Measurements from ENCODE around the gene SNAP25.

The SNAP25 gene

DNA sequence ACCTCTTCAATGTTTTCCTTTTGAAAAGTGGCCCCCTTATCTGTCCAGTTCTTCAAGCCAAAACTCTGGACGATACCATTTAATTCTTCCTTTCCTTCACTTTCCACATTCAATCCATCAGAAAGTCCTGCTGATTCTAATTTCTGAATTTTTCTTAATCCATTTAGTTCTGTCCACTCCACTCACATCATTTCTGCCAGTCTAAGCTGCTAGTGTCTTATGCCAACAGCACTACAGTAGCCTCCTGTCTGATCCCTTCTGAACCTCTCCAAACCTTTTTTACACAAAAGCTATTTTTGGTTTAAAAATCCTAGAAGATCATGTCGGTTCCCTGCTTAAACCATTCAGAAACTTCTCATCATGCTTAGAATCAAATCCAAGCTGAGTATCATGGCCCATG is 24.5 kb upstream of the SNAP25 start:
- Mint-ChIP-seq H3K9me3 (peaks cover 4% of the 10 kb centered on the region), H3K27ac (no peak overlapping the region), H3K4me3 (no peak overlapping the region), H3K36me3 (ENCODE audit: low read depth) (no peaks in the 10 kb centered on the region), H3K27me3 (ENCODE audit: low read depth) (no peaks in the 10 kb centered on the region), H3K4me1 (peaks cover 12% of the 10 kb centered on the region)
- TF ChIP-seq CTCF (IDR thresholded peaks at IDR 0.05; ENCODE audit: unreplicated experiment in 3 of 3) = no peak

DNA sequence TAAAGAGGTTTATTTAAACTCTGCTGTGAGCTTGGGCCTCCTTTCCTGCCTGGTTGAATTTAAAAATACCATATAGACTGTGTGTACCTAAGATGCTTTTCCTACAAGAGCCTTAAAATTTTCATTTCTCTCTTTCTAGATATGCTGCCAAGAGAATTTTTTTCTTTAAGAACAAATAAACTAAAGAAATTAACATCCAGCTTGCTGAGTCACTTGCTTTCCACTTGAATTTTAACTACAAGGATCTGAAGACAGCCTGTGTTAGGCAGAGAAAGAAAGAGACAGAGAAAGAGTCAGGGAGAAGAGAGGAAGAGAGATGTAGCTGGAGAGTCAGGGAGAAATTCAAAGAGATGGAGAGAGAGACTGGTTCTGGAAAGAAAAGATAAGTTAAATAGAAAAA is 18.3 kb upstream of the SNAP25 start:
- Mint-ChIP-seq H3K36me3 (ENCODE audit: low read depth) (no peaks in the 10 kb centered on the region), H3K4me3 (no peak overlapping the region), H3K27ac (no peak overlapping the region), H3K27me3 (ENCODE audit: low read depth) (peaks cover under 1% of the 10 kb centered on the region), H3K4me1 (no peaks in the 10 kb centered on the region), H3K9me3 (no peaks in the 10 kb centered on the region)
- no peak for TF ChIP-seq CTCF (IDR thresholded peaks at IDR 0.05; ENCODE audit: unreplicated experiment in 3 of 3)

DNA sequence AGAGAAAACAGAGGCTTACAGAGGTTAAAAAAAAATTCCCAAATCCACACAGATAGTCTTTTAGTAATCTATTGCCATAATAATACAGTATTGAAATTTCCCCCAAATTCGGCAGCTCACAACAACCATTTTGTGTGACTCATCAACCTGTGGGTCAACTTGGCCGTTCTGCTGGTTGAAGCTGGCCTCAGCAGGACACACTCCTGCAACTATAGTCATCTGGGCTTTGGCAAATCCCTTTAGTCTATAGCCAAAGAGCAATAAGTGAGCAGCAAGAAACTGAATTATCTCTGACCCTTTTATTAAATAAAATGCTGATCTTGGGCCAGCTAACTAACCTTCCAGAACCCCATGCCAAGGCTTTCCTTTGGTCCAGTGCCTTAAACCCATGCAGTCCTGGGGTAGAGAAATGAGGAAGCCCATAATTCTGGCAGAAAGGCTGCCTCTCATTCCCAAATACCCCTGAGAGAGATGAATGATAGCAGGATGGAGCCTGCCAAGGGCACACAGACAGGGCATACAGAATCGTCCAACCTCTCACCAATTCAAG is 17.2 kb upstream of the SNAP25 start:
- Mint-ChIP-seq H3K9me3 (no peaks in the 10 kb centered on the region), H3K27me3 (ENCODE audit: low read depth) (peaks cover 4% of the 10 kb centered on the region), H3K4me3 (no peak overlapping the region), H3K27ac (peak overlapping the region in 1 of 3 experiments; percentile 19), H3K4me1 (no peaks in the 10 kb centered on the region), H3K36me3 (ENCODE audit: low read depth) (no peaks in the 10 kb centered on the region)
- TF ChIP-seq CTCF (IDR thresholded peaks at IDR 0.05; ENCODE audit: unreplicated experiment in 3 of 3) = no peak

GRCh38 chr20:10209091-10209490 is 9.5 kb upstream of the SNAP25 start:
- no peaks in the 10 kb centered on the region for H3K4me1 Mint-ChIP-seq
- no peak overlapping the region for H3K4me3 Mint-ChIP-seq
- H3K27me3 Mint-ChIP-seq (ENCODE audit: low read depth) = peaks cover 14% of the 10 kb centered on the region
- H3K27ac Mint-ChIP-seq = no peak overlapping the region
- H3K9me3 Mint-ChIP-seq = no peaks in the 10 kb centered on the region
- no peak for TF ChIP-seq CTCF (IDR thresholded peaks at IDR 0.05; ENCODE audit: unreplicated experiment in 3 of 3)
- no peaks in the 10 kb centered on the region for H3K36me3 Mint-ChIP-seq (ENCODE audit: low read depth)

GRCh38 chr20:10213526-10213925 is 5.1 kb upstream of the SNAP25 start:
- peaks cover 15% of the 10 kb centered on the region for H3K4me1 Mint-ChIP-seq
- no peak for TF ChIP-seq CTCF (IDR thresholded peaks at IDR 0.05; ENCODE audit: unreplicated experiment in 3 of 3)

GRCh38 chr20:10216146-10216791 is 2.4 kb upstream of the SNAP25 start:
- Mint-ChIP-seq H3K27ac (peak overlapping the region in 1 of 3 experiments; percentile 83), H3K4me3 (peak overlapping the region; percentile 18 to 95 (median 91)), H3K9me3 (no peaks in the 10 kb centered on the region), H3K27me3 (ENCODE audit: low read depth) (peaks cover 44% of the 10 kb centered on the region), H3K36me3 (ENCODE audit: low read depth) (no peaks in the 10 kb centered on the region), H3K4me1 (peaks cover 15% of the 10 kb centered on the region)
- no peak for TF ChIP-seq CTCF (IDR thresholded peaks at IDR 0.05; ENCODE audit: unreplicated experiment in 3 of 3)

More at GRCh38 chr20:10213526-10213925, 5.1 kb upstream of the SNAP25 start:
- Mint-ChIP-seq H3K4me3 (no peak overlapping the region), H3K9me3 (no peaks in the 10 kb centered on the region), H3K27me3 (ENCODE audit: low read depth) (peaks cover 40% of the 10 kb centered on the region), H3K36me3 (ENCODE audit: low read depth) (no peaks in the 10 kb centered on the region), H3K27ac (no peak overlapping the region)

Measured in nephron (organoid).